ENCODE data around the gene MSLN. TPM values are rescaled to one million over a fixed set of nuclear protein-coding genes. Genes with fewer than 3 reads are reported as not detected.

The MSLN gene
- total RNA-seq, 4 donors from 2014 or later = 0.79 to 5.4 (median 2.3) TPM

DNA sequence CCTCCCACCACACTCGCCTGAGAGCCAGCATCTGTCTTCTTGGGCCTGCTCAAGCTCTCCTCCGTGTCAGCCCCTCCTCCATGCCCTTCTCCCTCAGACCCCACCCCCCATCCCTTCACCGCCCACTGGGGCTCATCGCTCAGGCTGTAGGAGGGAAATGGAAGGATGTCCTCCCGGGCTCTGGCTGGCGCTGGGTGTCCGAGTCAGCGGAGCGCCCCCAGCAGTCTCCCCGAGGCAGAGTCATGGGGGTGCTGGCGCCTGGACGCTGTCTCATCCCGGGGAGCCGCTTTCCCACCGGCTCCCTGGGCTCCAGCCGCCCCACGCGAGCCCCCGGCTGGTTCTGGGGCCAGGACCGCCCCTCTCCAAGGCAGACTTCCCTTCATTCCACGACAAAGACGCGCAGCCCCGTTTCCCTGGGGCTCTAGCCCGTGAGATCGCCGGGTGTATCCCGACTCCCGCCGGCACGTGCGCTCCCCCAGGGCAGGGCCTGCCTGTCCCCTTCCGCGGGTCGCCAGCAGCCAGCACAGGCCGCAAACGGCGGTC, 40.0 kb upstream of the MSLN start:
- 0% methylated on average over 2 of the region's 38 CpGs for WGBS, 2 donors
- H3K36me3 ChIP-seq = no peaks in the 10 kb centered on the region

DNA sequence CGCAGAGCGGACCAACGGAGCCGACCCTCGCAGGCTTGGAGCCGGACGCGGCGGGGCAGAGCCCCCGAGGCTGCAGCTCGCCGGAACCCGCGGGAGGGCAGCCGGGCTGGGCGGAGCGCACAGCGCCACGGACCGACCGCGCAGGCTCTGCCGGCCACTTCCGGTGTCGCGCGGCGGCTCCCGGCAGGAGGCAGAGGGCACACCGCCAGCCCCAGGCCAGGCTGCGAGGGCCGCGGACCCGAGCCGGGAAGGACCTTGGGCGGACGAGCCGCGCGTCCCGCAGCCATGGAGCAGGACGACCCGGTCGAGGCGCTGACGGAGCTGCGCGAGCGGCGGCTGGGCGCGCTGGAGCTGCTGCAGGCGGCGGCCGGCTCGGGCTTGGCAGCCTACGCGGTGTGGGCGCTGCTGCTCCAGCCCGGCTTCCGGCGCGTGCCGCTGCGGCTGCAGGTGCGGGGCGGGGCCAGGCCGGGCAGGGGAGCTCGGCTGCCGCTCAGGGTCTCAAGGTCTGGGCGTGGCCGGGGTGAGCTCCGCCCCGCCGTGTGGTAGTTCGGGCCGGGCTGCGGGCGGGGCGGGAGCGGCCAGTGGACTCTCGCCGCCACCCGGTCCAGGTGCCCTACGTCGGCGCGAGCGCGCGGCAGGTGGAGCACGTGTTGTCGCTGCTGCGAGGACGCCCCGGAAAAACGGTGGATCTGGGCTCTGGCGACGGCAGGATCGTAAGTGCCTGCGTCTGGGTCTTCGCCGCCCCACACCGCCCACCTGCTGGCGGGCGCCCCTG, 39.4 kb upstream of the MSLN start, which contains the start of gene ANTKMT:
Gene ANTKMT, plus strand, starts transcription at position 157 of the 775 bp plus-strand sequence. Its CDS starts 129 bp downstream, at position 286.
- intact Hi-C loops (cut with DNase I) = no loop called here
- Histone ChIP-seq H3K4me3 (peak within 1 kb of the TSS; percentile 59 to 87 (median 72)), H3K9me3 (no peaks in the 10 kb centered on the region), H3K27me3 (peaks cover 0 to 38% (median 3%) of the 10 kb centered on the region in 4 donors), H3K27ac (peak within 1 kb of the TSS; percentile 78 to 90 (median 84)), H3K36me3 (no peaks in the 10 kb centered on the region), H3K4me1 (peaks cover 22 to 53% (median 23%) of the 10 kb centered on the region in 3 donors)
- no CpG with 5 or more reads among the region's 106 CpGs for WGBS, 2 donors
- peak in 3 of 4 donors; percentile 42 to 71 (median 66) for TF ChIP-seq POLR2A (IDR thresholded peaks at IDR 0.05)
- TF ChIP-seq, protein P1, sequence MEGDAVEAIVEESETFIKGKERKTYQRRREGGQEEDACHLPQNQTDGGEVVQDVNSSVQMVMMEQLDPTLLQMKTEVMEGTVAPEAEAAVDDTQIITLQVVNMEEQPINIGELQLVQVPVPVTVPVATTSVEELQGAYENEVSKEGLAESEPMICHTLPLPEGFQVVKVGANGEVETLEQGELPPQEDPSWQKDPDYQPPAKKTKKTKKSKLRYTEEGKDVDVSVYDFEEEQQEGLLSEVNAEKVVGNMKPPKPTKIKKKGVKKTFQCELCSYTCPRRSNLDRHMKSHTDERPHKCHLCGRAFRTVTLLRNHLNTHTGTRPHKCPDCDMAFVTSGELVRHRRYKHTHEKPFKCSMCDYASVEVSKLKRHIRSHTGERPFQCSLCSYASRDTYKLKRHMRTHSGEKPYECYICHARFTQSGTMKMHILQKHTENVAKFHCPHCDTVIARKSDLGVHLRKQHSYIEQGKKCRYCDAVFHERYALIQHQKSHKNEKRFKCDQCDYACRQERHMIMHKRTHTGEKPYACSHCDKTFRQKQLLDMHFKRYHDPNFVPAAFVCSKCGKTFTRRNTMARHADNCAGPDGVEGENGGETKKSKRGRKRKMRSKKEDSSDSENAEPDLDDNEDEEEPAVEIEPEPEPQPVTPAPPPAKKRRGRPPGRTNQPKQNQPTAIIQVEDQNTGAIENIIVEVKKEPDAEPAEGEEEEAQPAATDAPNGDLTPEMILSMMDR (IDR thresholded peaks at IDR 0.05) = peak in 4 of 6 experiments; percentile 10 to 48 (median 24)
- no peak for DNase-seq

More for the DNA sequence above, 40.0 kb upstream of the MSLN start:
- Histone ChIP-seq H3K4me1 (peaks cover 27 to 55% (median 30%) of the 10 kb centered on the region in 3 donors), H3K27ac (peak overlapping the region; percentile 78 to 90 (median 84)), H3K9me3 (no peaks in the 10 kb centered on the region), H3K27me3 (peaks cover 0 to 38% (median 6%) of the 10 kb centered on the region in 4 donors), H3K4me3 (peak overlapping the region; percentile 59 to 87 (median 72))
- DNase-seq = no peak
- intact Hi-C loops (cut with DNase I) = no loop called here
- TF ChIP-seq POLR2A (IDR thresholded peaks at IDR 0.05) = no peak
- TF ChIP-seq, protein P1 (IDR thresholded peaks at IDR 0.05) = no peak

DNA sequence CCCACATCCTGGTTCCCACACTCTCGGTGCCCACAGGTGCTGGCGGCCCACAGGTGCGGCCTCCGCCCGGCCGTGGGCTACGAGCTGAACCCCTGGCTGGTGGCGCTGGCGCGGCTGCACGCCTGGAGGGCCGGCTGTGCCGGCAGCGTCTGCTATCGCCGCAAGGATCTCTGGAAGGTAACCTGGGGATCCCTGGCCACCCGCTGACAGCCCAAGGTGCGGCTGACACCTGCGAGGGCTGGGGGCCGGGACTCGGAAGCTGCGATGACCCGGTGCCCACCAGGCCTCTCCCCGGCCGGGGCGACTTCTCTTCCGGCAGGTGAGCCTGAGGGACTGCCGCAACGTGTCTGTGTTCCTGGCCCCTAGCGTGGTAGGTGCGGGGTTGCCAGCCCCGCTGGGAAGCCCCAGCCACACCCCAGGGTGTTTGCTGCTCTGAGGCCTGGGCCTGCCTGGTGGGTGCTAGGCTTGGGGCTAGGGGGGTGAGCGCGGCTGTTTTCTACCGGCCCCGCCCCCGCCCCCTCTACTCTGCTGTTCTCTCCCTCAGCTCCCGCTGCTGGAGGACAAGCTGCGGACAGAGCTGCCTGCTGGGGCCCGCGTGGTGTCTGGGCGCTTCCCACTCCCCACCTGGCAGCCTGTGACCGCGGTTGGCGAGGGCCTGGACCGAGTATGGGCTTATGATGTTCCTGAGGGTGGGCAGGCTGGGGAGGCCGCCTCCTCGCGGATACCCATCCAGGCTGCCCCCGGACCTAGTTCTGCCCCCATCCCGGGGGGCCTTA, 38.6 kb upstream of the MSLN start:
- Histone ChIP-seq H3K27me3 (peaks cover 0 to 38% (median 1%) of the 10 kb centered on the region in 4 donors), H3K27ac (peak overlapping the region in 3 of 4 donors; percentile 80 to 90 (median 88)), H3K9me3 (no peaks in the 10 kb centered on the region), H3K4me1 (peaks cover 22 to 53% (median 24%) of the 10 kb centered on the region in 3 donors), H3K36me3 (no peaks in the 10 kb centered on the region), H3K4me3 (peak overlapping the region; percentile 59 to 87 (median 72))
- no peak for TF ChIP-seq POLR2A (IDR thresholded peaks at IDR 0.05)
- TF ChIP-seq, protein P1 (IDR thresholded peaks at IDR 0.05) = no peak
- intact Hi-C loops (cut with DNase I) = no loop called here
- 55% methylated on average over 13 of the region's 51 CpGs; no CpG with 5 or more reads in 1 of the 2 donors for WGBS, 2 donors
- DNase-seq = no peak

DNA sequence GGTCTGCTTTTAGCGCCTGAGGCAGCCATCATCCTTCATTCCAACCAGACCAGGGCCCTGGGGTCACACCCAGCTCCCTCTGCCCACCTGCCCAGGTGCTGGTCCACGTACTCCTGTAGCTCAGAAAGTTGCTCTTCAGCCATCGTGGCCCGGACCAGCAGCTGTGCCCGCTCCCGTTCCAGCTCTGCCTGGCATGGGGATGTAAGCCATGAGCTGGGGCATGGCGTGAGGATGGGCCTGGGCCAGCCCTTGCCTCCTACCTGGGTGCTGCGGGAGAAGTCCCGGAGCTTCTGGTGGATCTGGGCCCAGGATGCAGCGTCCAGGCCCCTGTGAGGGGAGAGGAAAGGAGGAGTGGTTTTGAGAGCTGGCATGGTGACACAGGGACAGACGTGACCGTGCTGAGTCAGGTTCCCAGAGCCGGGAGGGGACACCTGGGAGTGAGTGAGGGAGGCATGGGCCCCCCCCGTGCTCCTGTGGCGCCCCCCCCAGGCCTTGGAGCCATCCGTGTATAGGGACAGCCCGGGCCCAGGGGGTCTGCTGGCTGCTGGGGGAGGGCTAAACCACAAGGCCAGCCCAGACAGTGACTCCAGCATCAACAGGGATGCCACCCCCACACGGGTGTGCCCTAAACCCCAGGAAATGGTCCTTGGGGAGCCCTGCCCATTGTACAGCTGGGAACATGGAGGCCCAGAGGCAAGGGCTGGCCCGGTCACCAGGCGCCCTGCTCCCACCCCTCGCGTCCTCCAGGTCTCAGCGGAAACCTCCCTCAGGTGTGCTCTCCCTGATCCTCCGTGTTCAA, 37.5 kb upstream of the MSLN start:
- TF ChIP-seq, protein P1 (IDR thresholded peaks at IDR 0.05) = no peak
- TF ChIP-seq POLR2A (IDR thresholded peaks at IDR 0.05) = no peak
- DNase-seq = no peak
- Histone ChIP-seq H3K9me3 (no peaks in the 10 kb centered on the region), H3K27me3 (peaks cover 0 to 38% (median 1%) of the 10 kb centered on the region in 4 donors), H3K4me3 (no peak overlapping the region), H3K27ac (no peak overlapping the region), H3K4me1 (peaks cover 32 to 58% (median 35%) of the 10 kb centered on the region in 3 donors), H3K36me3 (no peaks in the 10 kb centered on the region)
- intact Hi-C loops (cut with DNase I) = no loop called here
- WGBS, 2 donors = 81% methylated on average over 6 of the region's 24 CpGs; no CpG with 5 or more reads in 1 of the 2 donors

Measured in esophagus squamous epithelium (tissue), 5 donors.